Upper lobe of left lung (tissue), 4 donors: ENCODE data around the gene CAB39.

Source experiments
- POLR2A ChIP-seq, 4 donors: fragments of 450-650 bp; IDR thresholded peaks; one replicate each; pipeline ENCODE4 v1.5.1; 2016 to 2017; ENCODE audit warnings: antibody characterized with exemption in 4 of 4, mild to moderate bottlenecking in 2 of 4
- POLR2AphosphoS5 ChIP-seq, 2 donors: sonication (generic); formaldehyde crosslinking; IDR thresholded peaks; one replicate each; pipeline ENCODE4 v1.5.1; 2017; ENCODE audit warnings: antibody characterized with exemption in 2 of 2
- TF ChIP-seq, protein P1 (sequence below), 6 experiments: fragments of 450-650 bp in 4 of 6; fragments of 200-600 bp in 2 of 6; sonication (generic) in 2 of 6; IDR thresholded peaks; one replicate each; pipeline ENCODE4 v1.5.1; 2016 to 2019; ENCODE audit warnings: antibody characterized with exemption in 6 of 6

DNA sequence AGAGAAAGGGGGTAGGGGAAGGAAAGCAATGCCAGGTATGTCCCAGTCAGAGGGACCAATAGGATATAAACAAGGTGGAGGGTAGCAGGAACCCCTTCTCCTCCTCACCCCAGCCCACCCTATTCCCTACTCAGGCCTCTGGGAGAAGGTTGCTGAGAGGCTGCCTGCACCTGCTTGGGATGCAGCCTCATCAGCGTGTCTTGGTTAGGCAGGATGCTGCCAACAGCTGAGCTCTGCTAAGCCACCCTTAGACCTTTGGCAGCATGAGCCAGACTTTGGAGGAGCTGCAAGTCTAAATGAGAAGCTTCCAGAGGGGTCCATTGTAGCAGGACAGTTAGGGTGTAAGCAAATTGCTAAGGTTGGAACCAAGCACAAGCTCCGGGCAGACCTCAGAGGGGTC lies 38.2 kb upstream of the CAB39 start:
- TF ChIP-seq POLR2A (IDR thresholded peaks at IDR 0.05), result no peak
- TF ChIP-seq, protein P1, sequence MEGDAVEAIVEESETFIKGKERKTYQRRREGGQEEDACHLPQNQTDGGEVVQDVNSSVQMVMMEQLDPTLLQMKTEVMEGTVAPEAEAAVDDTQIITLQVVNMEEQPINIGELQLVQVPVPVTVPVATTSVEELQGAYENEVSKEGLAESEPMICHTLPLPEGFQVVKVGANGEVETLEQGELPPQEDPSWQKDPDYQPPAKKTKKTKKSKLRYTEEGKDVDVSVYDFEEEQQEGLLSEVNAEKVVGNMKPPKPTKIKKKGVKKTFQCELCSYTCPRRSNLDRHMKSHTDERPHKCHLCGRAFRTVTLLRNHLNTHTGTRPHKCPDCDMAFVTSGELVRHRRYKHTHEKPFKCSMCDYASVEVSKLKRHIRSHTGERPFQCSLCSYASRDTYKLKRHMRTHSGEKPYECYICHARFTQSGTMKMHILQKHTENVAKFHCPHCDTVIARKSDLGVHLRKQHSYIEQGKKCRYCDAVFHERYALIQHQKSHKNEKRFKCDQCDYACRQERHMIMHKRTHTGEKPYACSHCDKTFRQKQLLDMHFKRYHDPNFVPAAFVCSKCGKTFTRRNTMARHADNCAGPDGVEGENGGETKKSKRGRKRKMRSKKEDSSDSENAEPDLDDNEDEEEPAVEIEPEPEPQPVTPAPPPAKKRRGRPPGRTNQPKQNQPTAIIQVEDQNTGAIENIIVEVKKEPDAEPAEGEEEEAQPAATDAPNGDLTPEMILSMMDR (IDR thresholded peaks at IDR 0.05), result no peak
- no peak for TF ChIP-seq POLR2AphosphoS5 (IDR thresholded peaks at IDR 0.05)
